Hepatocyte (in vitro differentiated cells): ENCODE data around the gene UBR1. TPM values are rescaled to one million over a fixed set of nuclear protein-coding genes. Genes with fewer than 3 reads are reported as not detected.

Source experiments
- DNase-seq: peaks from one replicate; pipeline ENCODE4 v3.0.0-alpha.2; 2016; ENCODE audit warnings: low spot score
- H2AFZ ChIP-seq: fragments of 200-600 bp; sonication (generic); 2 replicates; pipeline ENCODE4 v1.6.0; 2016; ENCODE audit warnings: antibody characterized with exemption, mild to moderate bottlenecking
- H3K27ac ChIP-seq: fragments of 200-600 bp; sonication (generic); 2 replicates; pipeline ENCODE4 v1.5.1; 2016; ENCODE audit warnings: mild to moderate bottlenecking
- H3K27me3 ChIP-seq: fragments of 200-600 bp; sonication (generic); 2 replicates; pipeline ENCODE4 v1.6.1; 2016
- H3K36me3 ChIP-seq: fragments of 200-600 bp; sonication (generic); replicated peaks from 2 replicates; pipeline ENCODE4 v1.5.1; 2016; ENCODE audit warnings: low read depth; ENCODE audit not compliant: insufficient read depth
- H3K4me1 ChIP-seq: fragments of 200-600 bp; sonication (generic); 2 replicates; pipeline ENCODE4 v1.5.1; 2016; ENCODE audit warnings: mild to moderate bottlenecking, moderate library complexity; ENCODE audit not compliant: insufficient read depth
- H3K4me2 ChIP-seq: fragments of 200-600 bp; sonication (generic); 2 replicates; pipeline ENCODE4 v1.6.0; 2016
- H3K4me3 ChIP-seq: fragments of 200-600 bp; sonication (generic); 2 replicates; pipeline ENCODE4 v1.5.1; 2016; ENCODE audit warnings: mild to moderate bottlenecking
- H3K79me2 ChIP-seq: fragments of 200-600 bp; sonication (generic); 2 replicates; pipeline ENCODE4 v1.6.0; 2017; ENCODE audit warnings: mild to moderate bottlenecking
- H3K9me2 ChIP-seq: fragments of 200-600 bp; sonication (generic); replicated peaks from 2 replicates; pipeline ENCODE4 v1.6.0; 2017; ENCODE audit warnings: mild to moderate bottlenecking; ENCODE audit not compliant: insufficient read depth
- H3K9me3 ChIP-seq: fragments of 200-600 bp; sonication (generic); 2 replicates; pipeline ENCODE4 v1.5.1; 2016; ENCODE audit warnings: low read depth, mild to moderate bottlenecking
- H4K20me1 ChIP-seq: fragments of 200-600 bp; sonication (generic); 2 replicates; pipeline ENCODE4 v1.6.0; 2016; ENCODE audit warnings: mild to moderate bottlenecking; ENCODE audit not compliant: insufficient read depth, poor library complexity, severe bottlenecking
- CTCF ChIP-seq: fragments of 200-600 bp; sonication (generic); IDR thresholded peaks from 2 replicates; pipeline ENCODE4 v1.5.1; 2016; ENCODE audit warnings: antibody characterized with exemption, mild to moderate bottlenecking; ENCODE audit not compliant: poor library complexity
- EZH2 ChIP-seq: fragments of 200-600 bp; sonication (generic); IDR thresholded peaks from 2 replicates; pipeline ENCODE4 v1.6.1; 2016; ENCODE audit warnings: antibody characterized with exemption, mild to moderate bottlenecking, borderline replicate concordance
- EZH2phosphoT487 ChIP-seq: fragments of 200-600 bp; sonication (generic); IDR thresholded peaks from one replicate; pipeline ENCODE4 v1.6.1; 2018; ENCODE audit warnings: antibody characterized with exemption, mild to moderate bottlenecking, low read depth, moderate library complexity; ENCODE audit not compliant: unreplicated experiment, severe bottlenecking
- WGBS: methylation state at CpG from one replicate; pipeline ENCODE4 v1.1.6; 2016; ENCODE audit warnings: low lambda C conversion rate; ENCODE audit errors: missing lambda C conversion rate; 5-methylcytosine and 5-hydroxymethylcytosine counted together
- polyA plus RNA-seq: library from polyadenylated mRNA; unstranded; fragments of >200 nt; fragmentation: Nextera tagmentation; extraction: Ambion mirVana; gene quantifications from 2 replicates; pipeline ENCODE4 v1.2.1, GENCODE V29; 2016
- total RNA-seq: library from RNA; depleted of rRNA; stranded (reverse); fragments of >200 nt; gene quantifications from 2 replicates; pipeline ENCODE4 v1.2.3, GENCODE V29; 2014

The UBR1 gene
- total and polyA plus RNA-seq, 2 experiments from 2014 or later = 14.8 to 32.5 TPM

GRCh38 chr15:43091859-43092258, 14.0 kb downstream of the UBR1 start:
- no peak overlapping the region for H3K4me2 ChIP-seq
- no peaks in the 10 kb centered on the region for H3K36me3 ChIP-seq
- H3K9me2 ChIP-seq = no peaks in the 10 kb centered on the region
- H3K4me3 ChIP-seq = no peak overlapping the region
- no peak overlapping the region for H3K27ac ChIP-seq
- H3K9me3 ChIP-seq = no peaks in the 10 kb centered on the region
- peaks cover 24% of the 10 kb centered on the region for H3K4me1 ChIP-seq
- 100% methylated on average over 4 of the region's 4 CpGs for WGBS
- TF ChIP-seq EZH2 = no peak
- TF ChIP-seq EZH2phosphoT487 = no peak
- TF ChIP-seq CTCF = no peak
- H3K79me2 ChIP-seq = peaks cover 86% of the 10 kb centered on the region
- no peaks in the 10 kb centered on the region for H3K27me3 ChIP-seq
- peaks cover 14% of the 10 kb centered on the region for H4K20me1 ChIP-seq
- no peak overlapping the region for H2AFZ ChIP-seq
- DNase-seq = no peak

GRCh38 chr15:43086551-43086950, 19.3 kb downstream of the UBR1 start:
- H4K20me1 ChIP-seq = peaks cover 8% of the 10 kb centered on the region
- H3K27me3 ChIP-seq = no peaks in the 10 kb centered on the region
- DNase-seq = no peak
- H3K9me2 ChIP-seq = no peaks in the 10 kb centered on the region
- no peak overlapping the region for H3K27ac ChIP-seq
- no peak overlapping the region for H3K4me3 ChIP-seq
- TF ChIP-seq EZH2 (no peak), CTCF (no peak)
- no peak overlapping the region for H2AFZ ChIP-seq
- peaks cover 58% of the 10 kb centered on the region for H3K79me2 ChIP-seq
- H3K9me3 ChIP-seq = no peaks in the 10 kb centered on the region
- no peaks in the 10 kb centered on the region for H3K4me1 ChIP-seq
- 100% methylated on average over 1 of the region's 1 CpG for WGBS
- no peak overlapping the region for H3K4me2 ChIP-seq
- H3K36me3 ChIP-seq = no peaks in the 10 kb centered on the region

- H4K20me1 ChIP-seq = peaks cover 8% of the 10 kb centered on the region
- H3K27ac ChIP-seq = no peak overlapping the region
- no peaks in the 10 kb centered on the region for H3K9me2 ChIP-seq
- TF ChIP-seq EZH2 (no peak), CTCF (no peak), EZH2phosphoT487 (no peak)
- peaks cover 51% of the 10 kb centered on the region for H3K79me2 ChIP-seq
- H3K36me3 ChIP-seq = no peaks in the 10 kb centered on the region
- no peak overlapping the region for H3K4me2 ChIP-seq
- H3K4me3 ChIP-seq = no peak overlapping the region
- no peaks in the 10 kb centered on the region for H3K4me1 ChIP-seq
- no peaks in the 10 kb centered on the region for H3K27me3 ChIP-seq
- no peak for DNase-seq
- no peaks in the 10 kb centered on the region for H3K9me3 ChIP-seq
- no peak overlapping the region for H2AFZ ChIP-seq
Observed at GRCh38 chr15:43085921-43086320, 19.9 kb downstream of the UBR1 start.

- H3K9me2 ChIP-seq = no peaks in the 10 kb centered on the region
- TF ChIP-seq EZH2 (no peak), CTCF (no peak)
- H3K9me3 ChIP-seq = no peaks in the 10 kb centered on the region
- H2AFZ ChIP-seq = no peak overlapping the region
- H3K27ac ChIP-seq = no peak overlapping the region
- H3K27me3 ChIP-seq = no peaks in the 10 kb centered on the region
- DNase-seq = no peak
- no peaks in the 10 kb centered on the region for H3K36me3 ChIP-seq
- H3K4me2 ChIP-seq = no peak overlapping the region
- 100% methylated on average over 1 of the region's 1 CpG for WGBS
- H3K4me3 ChIP-seq = no peak overlapping the region
- H3K4me1 ChIP-seq = no peaks in the 10 kb centered on the region
- H3K79me2 ChIP-seq = peaks cover 19% of the 10 kb centered on the region
- peaks cover 4% of the 10 kb centered on the region for H4K20me1 ChIP-seq
Observed at GRCh38 chr15:43082509-43082908, 23.3 kb downstream of the UBR1 start.
